Measurements from ENCODE around the gene CHI3L1.

Gene CHI3L1

DNA sequence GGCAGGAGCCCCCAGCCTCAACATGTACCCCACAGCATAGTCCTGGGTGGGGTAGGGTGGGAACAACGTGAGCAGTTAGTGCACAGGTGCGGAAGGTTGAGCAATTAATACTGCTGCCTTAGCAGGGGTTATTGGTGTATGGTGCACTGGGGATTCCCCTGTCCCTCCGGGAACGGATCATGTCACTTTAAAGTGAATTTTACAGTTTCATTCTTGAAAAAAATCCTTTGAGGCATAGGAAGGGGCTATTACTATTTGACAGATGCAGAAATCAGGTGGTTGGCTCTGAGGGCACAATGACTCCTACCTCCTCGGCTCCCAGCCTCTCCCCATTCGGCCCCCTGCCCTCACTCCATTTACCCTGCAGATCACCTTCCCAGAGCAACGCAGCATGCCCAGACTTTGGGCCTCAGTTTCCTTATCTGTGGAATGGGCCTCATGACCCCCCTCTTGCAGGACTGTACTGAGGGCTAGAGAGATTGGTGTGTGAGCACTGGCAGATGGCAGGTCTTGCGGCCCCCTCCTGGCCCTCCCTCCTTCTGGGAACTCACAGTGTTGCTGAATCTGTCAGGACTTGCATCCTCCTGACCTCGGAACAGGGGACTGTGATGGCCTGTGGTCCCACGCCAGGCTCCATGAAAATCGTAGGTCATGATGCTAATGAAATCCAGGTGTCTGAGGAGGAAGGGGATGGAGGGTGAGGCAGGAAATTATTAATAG, 5.7 kb downstream of the CHI3L1 start:
- no peak for DNase-seq

- no peak for DNase-seq
Measured at GRCh38 chr1:203179667-203180005, 6.9 kb downstream of the CHI3L1 start.

DNA sequence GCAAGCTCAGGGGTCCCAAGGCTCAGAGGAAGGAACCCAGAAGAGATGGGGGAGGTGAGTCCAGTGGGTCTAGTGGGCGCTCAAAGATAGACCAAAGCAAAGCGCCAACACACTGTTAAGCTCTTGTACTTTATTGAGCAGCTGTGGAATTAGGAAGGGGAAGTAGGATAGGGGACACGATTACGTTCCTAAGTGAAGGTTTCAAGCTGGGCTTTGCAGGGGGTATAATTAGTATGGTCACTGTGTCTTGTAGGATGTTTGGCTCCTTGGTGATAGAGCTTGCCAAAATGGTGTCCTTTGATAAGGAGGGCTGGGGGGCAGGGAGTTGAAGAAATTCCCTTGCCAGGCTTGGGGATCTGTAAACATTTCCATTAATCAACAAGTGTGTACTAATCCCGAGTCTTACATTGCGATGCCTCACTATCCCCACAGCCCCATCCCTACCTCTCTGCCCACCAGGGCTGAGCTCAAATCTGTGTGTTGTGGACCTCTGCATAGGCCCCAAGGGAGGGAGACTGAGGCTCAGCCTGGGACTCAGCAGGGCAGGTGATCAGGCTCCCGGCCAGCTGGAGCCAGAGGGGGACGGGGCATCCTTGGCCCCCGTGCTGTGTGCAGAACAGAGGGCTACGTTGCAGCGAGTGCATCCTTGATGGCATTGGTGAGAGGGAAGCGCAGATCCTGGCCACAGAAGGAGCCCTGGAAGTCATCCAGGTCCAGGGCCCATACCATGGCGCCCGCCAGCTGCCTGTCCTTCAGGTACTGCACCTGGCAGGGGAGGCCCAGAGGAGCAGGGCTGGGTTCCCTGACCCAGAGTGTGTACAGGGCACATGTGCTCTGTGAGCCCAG, 7.5 kb downstream of the CHI3L1 start:
- DNase-seq: no peak

- DNase-seq: peak; percentile 32
Measured at GRCh38 chr1:203178083-203178482, 8.4 kb downstream of the CHI3L1 start.

GRCh38 chr1:203177470-203178039, 8.9 kb downstream of the CHI3L1 start:
- peak; percentile 79 for DNase-seq

DNA sequence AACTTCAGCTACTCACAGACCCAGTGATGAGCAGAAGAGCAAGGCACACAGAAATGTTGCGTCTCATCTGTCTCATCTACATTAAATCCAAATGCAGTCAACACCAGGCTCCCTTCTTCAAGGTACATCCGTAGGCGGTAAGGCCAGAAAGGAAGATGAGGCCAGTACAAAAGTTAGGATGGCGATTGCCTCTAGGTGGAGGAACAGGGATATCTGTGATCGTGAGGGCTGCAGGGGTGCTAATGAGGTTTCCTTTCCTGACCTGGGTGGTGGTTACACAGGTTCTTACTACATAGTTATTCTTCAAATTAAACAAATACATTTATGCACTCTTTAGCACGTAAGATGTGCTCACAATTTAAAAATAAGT, 9.5 kb downstream of the CHI3L1 start:
- DNase-seq: no peak

GRCh38 chr1:203176273-203177035, 10.1 kb downstream of the CHI3L1 start:
- DNase-seq: no peak

DNA sequence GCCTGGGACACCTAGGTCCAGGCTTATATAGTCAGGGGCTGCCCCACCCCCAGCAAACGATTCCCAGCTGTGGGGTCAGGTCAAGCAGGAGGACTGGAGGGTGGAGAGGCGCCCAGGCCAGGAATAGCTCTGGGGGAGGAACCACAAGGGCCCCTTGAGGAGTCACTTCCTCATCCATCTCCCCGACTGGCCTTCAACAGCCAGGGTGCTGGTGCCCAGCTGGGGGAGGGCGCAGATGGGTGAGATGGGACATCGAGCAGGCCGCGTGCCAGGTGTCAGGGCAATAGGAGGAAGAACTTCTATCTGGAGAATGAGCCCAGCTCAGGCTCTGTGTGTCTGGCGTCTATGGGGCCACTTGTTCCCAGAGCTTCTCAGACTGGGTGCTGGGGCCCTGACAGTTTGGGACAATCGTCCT, 10.7 kb downstream of the CHI3L1 start:
- no peak for DNase-seq

DNA sequence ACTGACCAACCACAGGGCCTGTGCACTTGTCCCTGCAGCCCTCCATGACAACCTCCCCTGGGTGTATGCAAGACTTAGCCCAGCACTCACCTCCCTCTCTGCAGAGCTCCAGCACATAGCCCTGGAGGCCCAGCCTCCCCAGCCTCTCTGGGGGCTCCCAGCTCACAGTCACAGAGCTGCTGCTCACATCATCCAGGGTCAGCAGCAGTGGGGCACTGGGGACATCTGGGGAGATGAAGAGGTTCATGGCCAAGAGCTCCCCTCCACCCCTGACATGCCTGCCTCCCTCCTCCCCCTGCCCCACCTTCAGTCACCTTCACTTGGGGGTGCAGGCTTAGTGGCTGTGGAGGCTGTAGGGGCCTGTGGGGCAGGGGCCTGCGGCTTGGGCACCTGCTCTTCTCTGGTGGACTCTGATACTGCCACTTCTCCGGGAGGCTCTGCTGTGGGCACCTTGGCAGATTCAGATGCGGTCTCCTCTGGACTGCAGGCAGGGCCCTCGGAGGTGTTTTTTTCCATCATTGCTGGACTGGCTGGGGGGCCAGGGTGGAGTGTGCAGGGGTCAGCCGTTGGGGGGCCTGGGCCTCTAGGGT, 11.2 kb downstream of the CHI3L1 start, which contains the start of gene MYBPH:
Gene MYBPH, minus strand, starts transcription at position 590 of the 590 bp plus-strand sequence. Its CDS starts 71 bp downstream, at position 519.
- no peak for DNase-seq

- DNase-seq: no peak
Measured at GRCh38 chr1:203174324-203174985, 12.0 kb downstream of the CHI3L1 start.

DNA sequence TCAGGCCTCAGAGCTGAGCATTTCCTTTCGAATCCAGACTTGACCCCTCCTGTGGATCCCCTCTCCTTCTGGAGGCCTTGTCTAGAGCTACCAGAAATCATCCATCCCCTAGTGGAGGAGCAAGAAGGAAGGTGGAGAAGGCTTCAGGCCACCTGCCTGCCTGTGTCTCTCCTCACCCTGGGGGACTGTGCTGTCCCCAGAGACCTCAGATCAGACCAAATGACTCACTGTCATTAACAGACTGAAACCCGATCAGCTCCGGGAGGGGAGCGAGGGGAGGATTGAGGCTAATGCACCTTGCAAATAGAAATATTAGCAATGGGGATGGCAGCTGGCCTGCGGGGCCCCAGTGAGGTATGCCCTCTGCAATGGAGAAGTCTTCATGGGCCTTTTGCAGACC, 12.9 kb downstream of the CHI3L1 start:
- DNase-seq: no peak

DNA sequence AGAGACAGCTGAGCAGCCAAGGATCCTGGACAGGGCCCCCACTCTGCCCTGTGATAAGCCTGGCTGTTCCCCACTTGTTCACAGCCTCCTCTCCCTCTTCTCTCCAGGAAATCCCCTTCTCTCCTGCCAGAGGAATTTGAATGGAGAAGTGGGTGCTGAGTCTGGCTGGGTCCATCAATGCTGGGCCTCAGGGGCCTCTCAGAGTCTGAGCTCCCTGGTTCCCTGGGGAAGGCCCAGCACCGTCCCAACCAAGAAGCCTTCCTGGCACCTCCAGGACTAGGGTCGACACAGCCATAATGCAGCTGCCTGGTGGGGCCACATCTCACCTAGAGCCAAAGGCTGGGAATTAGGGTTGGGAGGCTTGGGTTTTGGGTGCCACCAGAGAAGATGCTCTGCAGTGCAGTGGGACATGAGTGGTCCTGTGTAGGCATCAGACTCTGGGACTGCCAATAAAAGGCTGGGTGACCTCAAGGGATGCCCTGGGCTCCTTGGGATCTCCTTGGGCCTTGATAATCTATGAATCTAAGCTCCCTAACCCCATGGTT, 13.4 kb downstream of the CHI3L1 start:
- DNase-seq: no peak

- DNase-seq: peak; percentile 33
Measured at GRCh38 chr1:203172184-203173010, 14.1 kb downstream of the CHI3L1 start.

DNA sequence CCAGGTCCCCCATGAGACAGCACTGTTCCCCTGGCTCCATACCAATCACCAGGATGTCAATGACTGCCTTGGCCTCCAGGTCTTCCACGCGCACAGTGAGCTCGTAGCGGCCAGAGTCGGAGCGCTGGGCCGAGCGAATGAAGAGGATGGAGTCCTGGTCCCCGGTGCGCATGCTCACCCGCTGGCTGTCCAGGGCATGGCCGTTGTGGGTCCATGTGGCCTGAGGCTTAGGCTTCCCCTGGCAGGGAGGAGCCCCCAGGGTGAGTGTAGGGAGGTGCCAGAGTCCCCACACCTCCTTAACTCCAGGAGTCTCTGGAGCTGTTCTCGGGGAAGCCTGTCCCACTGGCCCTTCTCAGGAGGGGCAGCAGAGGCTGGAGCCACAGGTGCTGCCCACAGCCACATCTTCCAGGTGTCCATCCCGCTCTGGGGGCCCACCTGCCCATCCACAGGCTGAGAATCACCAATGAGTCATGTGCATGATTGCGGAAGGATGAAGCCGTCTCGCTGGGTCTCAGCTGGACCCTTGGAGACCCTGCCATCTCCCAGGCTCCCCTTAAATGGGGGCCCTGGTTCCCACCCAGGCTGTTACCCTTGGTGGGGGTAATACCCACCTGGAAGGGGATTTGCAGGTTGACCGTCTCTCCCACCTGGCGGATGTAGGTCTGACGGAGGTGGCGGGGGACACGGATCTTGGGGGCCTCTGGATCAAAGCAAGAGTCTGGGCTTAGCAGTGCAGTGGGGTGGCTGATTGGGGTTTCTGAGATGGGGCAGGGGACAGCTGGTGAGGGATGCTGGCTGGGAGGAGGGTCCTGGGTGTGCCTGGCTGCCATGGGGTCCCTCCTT, 14.9 kb downstream of the CHI3L1 start:
- DNase-seq: no peak

DNA sequence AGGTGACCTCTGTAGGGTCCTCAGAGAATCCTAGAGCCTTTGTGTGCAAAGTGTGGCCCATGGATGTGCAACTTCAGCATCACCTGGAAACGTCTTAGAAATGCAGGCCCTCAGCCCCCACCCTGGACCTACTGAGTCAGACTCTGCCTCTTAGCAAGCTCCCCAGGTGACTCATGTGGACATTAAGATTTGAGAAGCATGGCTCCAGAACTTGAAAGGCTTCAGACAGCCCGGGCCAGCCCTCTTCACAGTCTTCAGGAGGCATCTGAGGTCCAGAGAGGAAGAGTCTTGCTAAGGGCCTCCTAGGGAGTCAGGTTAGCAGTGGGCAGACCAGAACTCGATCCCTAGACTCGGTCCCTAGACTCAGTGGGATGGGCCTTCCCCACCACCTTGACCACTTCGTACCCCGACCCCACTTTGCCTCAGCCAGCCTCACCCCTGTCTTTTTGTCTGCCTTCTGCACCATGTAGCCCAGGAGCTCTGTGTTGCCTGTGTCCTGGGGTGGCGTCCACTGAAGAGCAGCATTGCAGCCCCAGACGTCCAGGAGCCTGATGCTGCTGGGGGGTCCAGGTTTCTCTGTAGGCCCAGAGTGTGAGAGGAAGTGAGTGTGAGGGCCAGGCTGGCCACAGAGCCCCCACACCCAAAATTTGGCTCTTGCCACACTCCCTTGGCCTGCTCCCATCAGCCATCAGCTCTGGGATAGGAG, 15.7 kb downstream of the CHI3L1 start:
- no peak for DNase-seq

DNA sequence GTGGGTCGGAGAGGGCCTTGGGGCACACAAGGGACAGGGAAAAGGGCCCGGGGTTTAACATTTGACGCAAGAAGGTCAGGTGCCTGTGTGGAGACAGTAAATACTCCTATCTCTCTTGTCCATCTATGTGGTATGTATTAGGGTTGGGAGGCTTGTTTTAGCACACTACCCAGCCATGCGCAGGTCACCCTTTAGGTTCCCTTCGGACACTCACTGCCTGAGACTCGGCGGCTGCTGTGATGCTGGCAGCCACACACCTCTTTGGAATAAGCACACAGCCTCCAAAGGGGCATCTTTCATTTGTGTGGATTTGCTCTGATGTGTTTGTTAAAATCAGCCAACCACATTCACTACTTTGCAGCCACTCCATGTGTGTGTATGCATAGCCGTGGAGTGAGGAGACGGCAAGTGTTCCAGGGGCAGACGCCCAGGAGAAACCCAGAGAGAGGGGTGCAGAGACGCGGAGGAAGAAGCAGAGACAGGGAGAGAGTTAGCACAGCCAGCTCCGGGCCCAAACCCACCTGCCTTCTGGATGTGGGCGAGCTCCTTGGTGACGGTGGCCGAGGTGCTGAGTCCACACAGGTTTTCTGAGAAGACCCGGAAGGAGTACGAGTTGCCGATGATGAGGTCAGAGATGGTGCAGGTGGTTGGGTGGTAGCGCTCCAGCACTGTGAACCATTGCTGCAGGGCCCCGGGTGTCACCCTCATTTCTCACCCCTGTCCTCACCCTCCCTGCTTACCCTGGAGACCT, 16.6 kb downstream of the CHI3L1 start:
- no peak for DNase-seq

DNA sequence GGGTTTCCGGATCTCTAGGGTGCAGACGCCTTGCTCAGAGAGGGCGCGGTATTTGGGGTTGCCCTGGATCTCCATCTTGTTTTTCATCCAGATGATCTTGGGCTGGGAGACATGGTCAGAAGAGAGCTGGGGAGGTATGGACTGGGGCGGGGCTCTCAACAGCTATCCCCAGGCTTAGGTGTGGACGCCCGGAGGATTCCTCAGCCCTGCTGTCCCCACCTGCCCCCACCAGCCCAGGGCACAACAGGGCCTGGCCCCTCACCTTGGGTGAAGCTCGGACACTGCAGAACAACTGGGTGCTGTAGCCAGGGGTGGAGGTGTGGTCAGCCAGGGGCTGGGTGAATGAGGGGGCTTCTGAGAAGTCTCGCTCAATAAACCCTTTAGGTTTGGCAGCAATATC, 17.5 kb downstream of the CHI3L1 start:
- DNase-seq: no peak

DNA sequence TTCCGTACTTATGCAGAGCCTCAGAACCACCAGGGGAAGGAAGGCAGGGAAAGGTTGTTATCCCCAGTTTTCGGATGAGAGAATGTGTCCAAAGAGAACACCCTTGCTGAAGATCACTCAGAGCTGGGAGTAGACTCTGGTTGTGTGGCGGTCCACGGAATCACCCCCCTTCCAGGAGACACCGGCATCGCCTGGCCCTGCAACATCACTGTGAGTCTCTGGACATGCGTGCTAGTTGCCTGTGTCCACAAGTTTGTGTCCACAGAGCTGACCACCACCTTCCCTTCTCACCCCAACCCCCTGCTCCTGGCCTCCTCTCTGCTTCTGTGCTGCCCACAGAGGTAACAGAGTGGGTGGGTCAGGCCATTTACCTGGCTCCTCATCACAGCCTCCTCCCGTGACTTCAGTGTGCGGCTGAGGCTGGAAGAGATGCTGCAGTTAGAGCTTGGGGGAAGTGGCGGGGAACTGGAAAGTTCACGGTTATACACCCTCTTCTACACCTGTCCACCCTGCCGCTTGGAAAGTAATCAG, 18.2 kb downstream of the CHI3L1 start:
- DNase-seq: no peak

All from fibroblast of skin of back (primary cell).